SK-N-DZ (cell line): ENCODE results near the gene OR2K2.
"Not testable (repeated sequence)": the region's sequence is repeated elsewhere in the genome, so short reads cannot be mapped to it uniquely, and the experiment has no call there.

ENCODE experiments used
- DNase-seq: peaks from one replicate; pipeline ENCODE4 v3.0.0-alpha.2; 2015; ENCODE audit warnings: low spot score

The OR2K2 gene

DNA sequence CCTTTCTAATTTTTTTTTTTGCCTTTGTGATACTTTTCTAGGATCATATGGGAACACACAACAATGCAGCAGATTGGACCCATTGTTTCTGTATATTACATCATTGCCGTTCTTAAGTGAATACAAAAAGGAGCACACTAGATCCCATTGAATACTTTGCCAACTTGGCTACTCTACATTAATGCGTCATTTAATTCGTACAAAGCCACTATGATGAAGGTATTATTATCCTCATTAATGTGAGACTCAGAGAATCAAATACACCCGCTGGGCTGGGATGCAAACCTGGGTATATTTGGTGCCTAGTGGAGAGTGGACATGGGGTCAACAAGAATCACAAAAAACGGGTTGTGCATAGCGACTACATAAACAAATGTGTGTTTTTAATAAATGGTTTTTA, 31.9 kb downstream of the OR2K2 start:
- no peak for DNase-seq

DNA sequence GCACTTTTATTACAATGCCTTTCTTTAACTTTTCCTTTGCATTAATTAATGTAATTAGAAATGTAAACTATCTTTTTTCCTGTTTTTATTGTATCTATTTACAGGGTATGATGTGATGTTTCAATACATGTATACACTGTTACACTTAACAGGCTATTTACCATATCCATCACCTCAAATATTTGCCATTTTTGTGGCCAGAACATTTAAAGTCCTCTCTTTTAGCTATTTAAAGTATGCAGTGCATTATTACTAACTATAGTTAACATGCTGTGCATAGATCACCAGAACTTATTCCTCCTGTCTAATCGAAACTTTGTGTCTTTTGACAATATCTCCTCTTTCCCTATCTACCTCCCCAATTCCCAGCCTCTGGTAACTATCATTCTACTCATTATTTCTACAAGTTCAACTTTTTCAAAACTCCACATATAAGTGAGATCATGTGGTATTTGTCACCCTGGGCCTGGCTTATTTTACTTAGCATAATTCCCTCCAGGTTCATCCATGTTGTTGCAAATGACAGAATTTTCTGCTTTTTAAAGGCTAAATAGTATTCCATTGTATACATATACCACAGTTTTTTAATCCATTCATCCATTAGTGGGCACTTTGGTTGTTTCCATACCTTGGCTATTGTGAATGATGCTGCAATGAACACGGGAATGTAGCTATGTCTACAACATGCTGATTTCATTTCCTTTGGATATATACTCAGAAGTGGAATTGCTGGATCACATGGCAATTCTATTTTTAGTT, 32.8 kb downstream of the OR2K2 start:
- no peak for DNase-seq

DNA sequence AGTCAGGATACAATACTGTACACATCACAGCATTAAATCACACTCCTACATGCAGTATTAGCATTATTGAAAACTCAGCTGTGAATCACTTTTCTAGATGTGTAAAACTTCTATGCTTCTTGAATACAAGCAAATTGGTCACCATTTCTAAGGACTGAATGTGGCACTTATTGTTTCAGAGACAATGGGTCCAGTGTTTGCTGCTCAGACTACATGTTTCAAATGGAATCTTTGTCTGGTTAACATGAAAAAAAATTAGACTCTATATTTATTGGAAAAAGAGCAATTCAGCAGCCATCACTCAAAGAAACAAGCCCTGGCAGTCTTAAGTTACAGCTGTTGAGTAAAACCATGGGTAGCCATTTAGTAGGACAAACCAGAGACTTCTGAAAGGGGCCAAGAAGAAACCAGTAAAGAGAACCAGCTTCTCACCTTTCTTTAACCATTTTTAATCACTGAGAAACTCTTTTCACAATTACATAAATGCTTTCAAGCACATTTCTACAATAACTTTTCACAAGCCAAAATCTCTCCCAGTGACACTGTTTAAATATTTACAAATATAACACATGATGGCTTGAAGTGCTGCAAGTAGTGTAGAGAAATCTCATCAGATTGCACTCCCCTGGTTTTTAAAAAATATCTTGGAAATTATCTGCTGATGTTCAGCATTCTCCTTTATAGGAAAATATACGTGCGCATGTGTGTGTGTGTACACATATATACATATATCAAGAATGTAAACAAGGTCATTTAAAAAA, 35.2 kb downstream of the OR2K2 start:
- DNase-seq: no peak

DNA sequence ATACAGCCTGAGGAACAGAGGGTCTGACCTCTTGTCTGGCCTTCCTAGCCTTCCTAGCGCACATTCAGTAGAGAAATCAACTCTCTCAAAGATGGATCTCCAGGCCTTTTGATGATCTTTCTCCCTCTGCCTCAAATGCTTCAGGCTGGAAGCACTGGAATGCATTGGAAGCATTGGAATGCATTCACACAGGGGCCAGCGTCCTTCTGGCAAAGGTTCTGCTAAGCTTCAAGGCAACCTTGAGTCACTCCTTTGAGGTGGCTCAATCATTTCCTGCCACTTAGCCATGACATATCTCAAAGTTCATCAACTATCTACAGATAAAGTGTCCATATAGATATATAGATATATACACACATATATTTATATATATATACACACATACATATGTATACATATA, 42.9 kb downstream of the OR2K2 start:
- no peak for DNase-seq

DNA sequence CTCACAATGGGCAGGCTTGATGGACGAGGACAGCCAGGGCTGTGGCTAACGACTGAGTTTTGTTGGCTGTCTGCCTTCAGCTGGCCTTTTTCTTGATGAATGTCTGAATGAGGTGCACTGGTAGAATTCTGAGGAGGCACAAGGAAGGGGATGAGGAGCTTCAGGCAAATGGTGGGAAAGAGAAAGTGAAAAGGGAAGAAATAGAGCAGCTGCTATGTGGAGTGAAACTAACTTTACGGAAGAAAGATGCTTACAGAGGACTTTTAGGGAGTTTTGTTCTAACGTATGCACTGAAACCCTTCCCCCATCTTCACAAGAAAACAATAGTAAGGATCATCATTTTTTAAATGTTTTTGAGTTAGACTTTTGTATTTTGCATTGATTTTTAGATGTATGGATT, 45.3 kb downstream of the OR2K2 start:
- no peak for DNase-seq

DNA sequence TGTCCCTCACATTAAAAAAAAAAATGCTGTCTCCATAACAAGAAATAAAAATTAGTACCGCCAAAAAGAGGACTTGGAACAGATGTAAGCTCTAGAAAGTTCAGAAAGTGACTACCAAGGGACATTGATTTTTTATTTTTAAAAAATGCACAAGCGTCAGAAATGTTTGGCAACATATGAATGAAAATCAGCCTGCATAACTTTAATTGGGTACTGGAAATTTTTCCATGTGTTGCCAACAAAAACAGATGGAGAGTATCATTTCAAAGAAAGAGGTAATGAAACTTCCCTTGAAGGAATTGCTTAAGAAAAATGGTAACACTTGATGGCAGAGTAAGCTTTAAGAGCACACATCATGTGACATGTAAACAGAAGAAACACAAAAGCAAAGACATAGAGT, 47.2 kb downstream of the OR2K2 start:
- no peak for DNase-seq

DNA sequence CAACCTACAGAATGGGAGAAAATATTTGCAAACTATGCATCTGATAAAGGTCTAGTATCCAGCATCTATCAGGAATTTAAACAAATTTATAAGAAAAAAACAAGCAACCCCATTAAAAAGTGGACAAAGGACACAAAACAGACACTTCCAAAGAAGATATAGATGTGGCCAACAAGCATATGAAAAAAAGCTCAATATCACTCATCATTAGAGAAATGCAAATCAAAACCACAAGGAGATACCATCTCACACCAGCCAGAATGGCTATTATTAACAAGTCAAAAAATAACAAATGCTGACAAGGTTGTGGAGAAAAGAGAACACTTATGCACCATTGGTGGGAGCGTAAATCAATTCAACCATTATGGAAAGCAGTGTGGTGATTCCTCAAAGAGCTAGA, 49.2 kb downstream of the OR2K2 start:
- not testable (repeated sequence) for DNase-seq
